Tibial artery (tissue), 4 donors: ENCODE results near the gene SAMD9L.
"Not testable (repeated sequence)": the region's sequence is repeated elsewhere in the genome, so short reads cannot be mapped to it uniquely, and the experiment has no call there.

Experiments
- DNase-seq, 2 donors: peaks; one replicate each; pipeline ENCODE4 v3.0.0-alpha.2; 2019
- H3K27ac ChIP-seq, 2 donors: fragments of 200-600 bp; sonication (generic) in 1 of 2; 1 replicate in 1 of 2; 2 replicates in 1 of 2; pipeline ENCODE4 v1.5.1; 2018 to 2019; ENCODE audit warnings: mild to moderate bottlenecking in 1 of 2
- H3K27me3 ChIP-seq, 2 donors: fragments of 200-600 bp; sonication (generic) in 1 of 2; one replicate each; pipeline versions ENCODE4 v1.5.1 to v1.6.0; 2016 to 2019
- H3K36me3 ChIP-seq, 3 donors: fragments of 200-600 bp; sonication (generic) in 2 of 3; one replicate each; pipeline ENCODE4 v1.5.1; 2016 to 2019; ENCODE audit warnings: mild to moderate bottlenecking in 2 of 3
- H3K4me1 ChIP-seq, 4 donors: fragments of 200-600 bp; sonication (generic) in 2 of 4; 1 replicate in 3 of 4; 2 replicates in 1 of 4; pipeline ENCODE4 v1.5.1; 2016 to 2019
- H3K4me3 ChIP-seq, 2 donors: fragments of 200-600 bp; sonication (generic) in 1 of 2; 1 replicate in 1 of 2; 2 replicates in 1 of 2; pipeline ENCODE4 v1.5.1; 2018 to 2019; ENCODE audit warnings: mild to moderate bottlenecking in 2 of 2
- H3K9me3 ChIP-seq, 3 donors: fragments of 200-600 bp; sonication (generic) in 1 of 3; one replicate each; pipeline ENCODE4 v1.5.1; 2016 to 2019
- CTCF ChIP-seq, 2 experiments: fragments of 200-600 bp in 1 of 2; fragments of 450-650 bp in 1 of 2; IDR thresholded peaks; one replicate each; pipeline ENCODE4 v1.5.1; 2017 to 2019; ENCODE audit warnings: antibody characterized with exemption in 2 of 2, mild to moderate bottlenecking in 1 of 2, moderate library complexity in 1 of 2
- intact Hi-C: fragments of 100-400 bp; cut with DNase I; formaldehyde crosslinking; loops from one replicate; pipeline ENCODE4 v1.15.0; 2023; ENCODE audit warnings: low total_unique reads

The SAMD9L gene

GRCh38 chr7:93138576-93138975, 9.6 kb downstream of the SAMD9L start:
- Histone ChIP-seq H3K27me3 (no peaks in the 10 kb centered on the region), H3K4me1 (no peaks in the 10 kb centered on the region), H3K27ac (no peak overlapping the region), H3K36me3 (peaks cover 88 to 97% (median 92%) of the 10 kb centered on the region in 3 donors), H3K4me3 (no peak overlapping the region), H3K9me3 (peaks cover 0 to 66% (median 36%) of the 10 kb centered on the region in 3 donors)
- DNase-seq, result no peak
- intact Hi-C loops, result no loop called here
- TF ChIP-seq CTCF (IDR thresholded peaks at IDR 0.05), result no peak

- no peak overlapping the region for H3K27ac ChIP-seq
- DNase-seq, result no peak
- H3K4me1 ChIP-seq, result no peaks in the 10 kb centered on the region
- H3K4me3 ChIP-seq, result no peak overlapping the region
- peaks cover 6 to 89% (median 62%) of the 10 kb centered on the region in 3 donors for H3K9me3 ChIP-seq
- H3K27me3 ChIP-seq, result no peaks in the 10 kb centered on the region
- H3K36me3 ChIP-seq, result peaks cover 33 to 41% (median 36%) of the 10 kb centered on the region in 3 donors
- no peak for TF ChIP-seq CTCF (IDR thresholded peaks at IDR 0.05)
- intact Hi-C loops, result no loop called here
Measured at GRCh38 chr7:93133005-93133404, 15.2 kb downstream of the SAMD9L start.

GRCh38 chr7:93132216-93132615, 16.0 kb downstream of the SAMD9L start:
- peaks cover 6 to 90% (median 64%) of the 10 kb centered on the region in 3 donors for H3K9me3 ChIP-seq
- TF ChIP-seq CTCF (IDR thresholded peaks at IDR 0.05), result no peak

GRCh38 chr7:93126954-93127353, 21.2 kb downstream of the SAMD9L start:
- H3K4me3 ChIP-seq, intact Hi-C loops, H3K27me3 ChIP-seq, H3K4me1 ChIP-seq, DNase-seq, H3K27ac ChIP-seq, H3K36me3 ChIP-seq: not testable (repeated sequence)
- peaks cover 0 to 40% (median 25%) of the 10 kb centered on the region in 3 donors for H3K9me3 ChIP-seq

More at GRCh38 chr7:93132216-93132615, 16.0 kb downstream of the SAMD9L start:
- no peak for DNase-seq
- Histone ChIP-seq H3K36me3 (peaks cover 25 to 33% (median 28%) of the 10 kb centered on the region in 3 donors), H3K27me3 (no peaks in the 10 kb centered on the region), H3K4me1 (no peaks in the 10 kb centered on the region), H3K27ac (no peak overlapping the region), H3K4me3 (no peak overlapping the region)
- intact Hi-C loops, result no loop called here

GRCh38 chr7:93123532-93123931, 24.7 kb downstream of the SAMD9L start:
- H3K27ac ChIP-seq, H3K27me3 ChIP-seq, H3K36me3 ChIP-seq, H3K4me1 ChIP-seq, H3K4me3 ChIP-seq, intact Hi-C loops, DNase-seq: not testable (repeated sequence)
- H3K9me3 ChIP-seq, result peaks cover 0 to 17% (median 9%) of the 10 kb centered on the region in 3 donors

- Histone ChIP-seq H3K9me3 (peaks cover 0 to 8% (median 0%) of the 10 kb centered on the region in 3 donors), H3K4me3 (no peak overlapping the region), H3K36me3 (no peaks in the 10 kb centered on the region), H3K27me3 (no peaks in the 10 kb centered on the region), H3K4me1 (peaks cover 0 to 25% (median 9%) of the 10 kb centered on the region in 4 donors), H3K27ac (no peak overlapping the region)
- intact Hi-C loops, result no loop called here
- DNase-seq, result no peak
- no peak for TF ChIP-seq CTCF (IDR thresholded peaks at IDR 0.05)
Measured at GRCh38 chr7:93120592-93121549, 27.3 kb downstream of the SAMD9L start.
